GM12801 (cell line): ENCODE results near the gene SETX.

ENCODE experiments used
- TF ChIP-seq, protein P1 (sequence below): IDR thresholded peaks from one replicate; pipeline ENCODE4 v1.5.1; 2011; ENCODE audit warnings: control low read depth; ENCODE audit not compliant: insufficient read length; ENCODE audit errors: extremely low read depth

The SETX gene

GRCh38 chr9:132214027-132214622, 140.7 kb downstream of the SETX start:
- TF ChIP-seq, protein P1, sequence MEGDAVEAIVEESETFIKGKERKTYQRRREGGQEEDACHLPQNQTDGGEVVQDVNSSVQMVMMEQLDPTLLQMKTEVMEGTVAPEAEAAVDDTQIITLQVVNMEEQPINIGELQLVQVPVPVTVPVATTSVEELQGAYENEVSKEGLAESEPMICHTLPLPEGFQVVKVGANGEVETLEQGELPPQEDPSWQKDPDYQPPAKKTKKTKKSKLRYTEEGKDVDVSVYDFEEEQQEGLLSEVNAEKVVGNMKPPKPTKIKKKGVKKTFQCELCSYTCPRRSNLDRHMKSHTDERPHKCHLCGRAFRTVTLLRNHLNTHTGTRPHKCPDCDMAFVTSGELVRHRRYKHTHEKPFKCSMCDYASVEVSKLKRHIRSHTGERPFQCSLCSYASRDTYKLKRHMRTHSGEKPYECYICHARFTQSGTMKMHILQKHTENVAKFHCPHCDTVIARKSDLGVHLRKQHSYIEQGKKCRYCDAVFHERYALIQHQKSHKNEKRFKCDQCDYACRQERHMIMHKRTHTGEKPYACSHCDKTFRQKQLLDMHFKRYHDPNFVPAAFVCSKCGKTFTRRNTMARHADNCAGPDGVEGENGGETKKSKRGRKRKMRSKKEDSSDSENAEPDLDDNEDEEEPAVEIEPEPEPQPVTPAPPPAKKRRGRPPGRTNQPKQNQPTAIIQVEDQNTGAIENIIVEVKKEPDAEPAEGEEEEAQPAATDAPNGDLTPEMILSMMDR, result no peak

DNA sequence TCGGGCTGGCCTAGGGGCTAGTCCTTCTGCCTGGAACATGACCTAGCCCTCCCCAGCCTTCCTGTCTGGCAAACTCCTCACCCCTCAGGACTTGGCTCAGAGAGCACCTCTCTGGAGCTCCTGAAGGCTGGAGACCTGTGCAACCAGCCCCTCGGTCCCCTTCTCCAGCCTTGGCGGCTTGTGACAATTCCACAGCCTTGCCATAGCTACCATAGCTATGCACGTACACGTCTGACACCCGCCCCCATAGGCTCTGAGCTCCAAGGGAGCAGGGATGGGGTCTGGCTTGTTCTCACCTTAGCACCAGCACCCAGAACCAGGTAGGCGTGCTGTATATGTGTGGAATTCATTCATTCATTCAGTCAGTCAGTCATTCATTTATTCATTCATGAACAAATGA, 143.2 kb downstream of the SETX start:
- TF ChIP-seq, protein P1, result no peak
